Stomach (tissue), 9 donors: Measurements from ENCODE around the gene VPS9D1. TPM values are rescaled to one million over a fixed set of nuclear protein-coding genes. Genes with fewer than 3 reads are reported as not detected.

Experiments
- DNase-seq, 2 donors: peaks; one replicate each; pipeline versions ENCODE4 v3.0.0 to v3.0.0-alpha.2; 2013 to 2019
- H3K27ac ChIP-seq, 5 donors: fragments of 200-600 bp in 4 of 5; sonication (generic) in 4 of 5; one replicate each; pipeline ENCODE4 v1.5.1; 2013 to 2019; ENCODE audit warnings: mild to moderate bottlenecking in 1 of 5, moderate library complexity in 1 of 5
- H3K27me3 ChIP-seq, 3 donors: fragments of 200-600 bp; sonication (generic); one replicate each; pipeline ENCODE4 v1.5.1; 2017 to 2019; ENCODE audit warnings: mixed run types in 1 of 3
- H3K36me3 ChIP-seq, 4 donors: fragments of 200-600 bp; sonication (generic); 1 replicate in 3 of 4; 2 replicates in 1 of 4; pipeline ENCODE4 v1.5.1; 2016 to 2019
- H3K4me1 ChIP-seq, 4 donors: fragments of 200-600 bp; sonication (generic); one replicate each; pipeline ENCODE4 v1.5.1; 2016 to 2019
- H3K4me3 ChIP-seq, 4 donors: fragments of 200-600 bp; sonication (generic) in 3 of 4; one replicate each; pipeline ENCODE4 v1.5.1; 2016 to 2019; ENCODE audit warnings: mild to moderate bottlenecking in 1 of 4
- H3K9me3 ChIP-seq, 4 donors: fragments of 200-600 bp; sonication (generic); one replicate each; pipeline ENCODE4 v1.5.1; 2016 to 2019
- EP300 ChIP-seq: sonication (generic); formaldehyde crosslinking; IDR thresholded peaks from one replicate; pipeline ENCODE4 v1.6.1; 2017; ENCODE audit warnings: antibody characterized with exemption
- POLR2A ChIP-seq, 4 donors: fragments of 450-650 bp; IDR thresholded peaks; one replicate each; pipeline ENCODE4 v1.6.1; 2016; ENCODE audit warnings: antibody characterized with exemption in 4 of 4, control low read depth in 2 of 4, mild to moderate bottlenecking in 1 of 4, moderate library complexity in 1 of 4
- POLR2AphosphoS5 ChIP-seq, 3 donors: sonication (generic); formaldehyde crosslinking; IDR thresholded peaks; one replicate each; pipeline ENCODE4 v1.6.1; 2016; ENCODE audit warnings: antibody characterized with exemption in 3 of 3
- WGBS, 5 donors: extraction: QIAGEN DNeasy Blood & Tissue Kit in 3 of 5; methylation state at CpG; one replicate each; pipeline versions ENCODE4 v1.1.5 to v1.1.7; 2013 to 2018; 5-methylcytosine and 5-hydroxymethylcytosine counted together
- intact Hi-C: fragments of 100-400 bp; cut with DNase I; formaldehyde crosslinking; loops from one replicate; pipeline ENCODE4 v1.15.1; 2023; ENCODE audit warnings: low total_unique reads
- polyA plus RNA-seq, 3 donors: library from polyadenylated mRNA; stranded (reverse); fragments of 200-250 nt; gene quantifications; one replicate each; pipeline ENCODE4 v1.2.3, GENCODE V29; 2013
- total RNA-seq, 5 donors: library from RNA; depleted of rRNA; stranded (reverse); fragments of >200 nt; gene quantifications; one replicate each; pipeline versions ENCODE4 v1.1.0 to v1.2.3, GENCODE V29; 2014 to 2016
- TF ChIP-seq, protein P1 (sequence below), 7 experiments: fragments of 450-650 bp in 4 of 7; fragments of 200-600 bp in 3 of 7; sonication (generic) in 3 of 7; IDR thresholded peaks; one replicate each; pipeline ENCODE4 v1.5.1; 2016 to 2019; ENCODE audit warnings: antibody characterized with exemption in 7 of 7, control low read depth in 2 of 7, mild to moderate bottlenecking in 1 of 7
- donor health status: healthy with polysubstance abuse.
- donor health status: Bipolar disorder and iron deficiency.
- donor health status: healthy.

Gene VPS9D1
- total and polyA plus RNA-seq, 8 donors = 2.7 to 43.2 (median 8.8) TPM

DNA sequence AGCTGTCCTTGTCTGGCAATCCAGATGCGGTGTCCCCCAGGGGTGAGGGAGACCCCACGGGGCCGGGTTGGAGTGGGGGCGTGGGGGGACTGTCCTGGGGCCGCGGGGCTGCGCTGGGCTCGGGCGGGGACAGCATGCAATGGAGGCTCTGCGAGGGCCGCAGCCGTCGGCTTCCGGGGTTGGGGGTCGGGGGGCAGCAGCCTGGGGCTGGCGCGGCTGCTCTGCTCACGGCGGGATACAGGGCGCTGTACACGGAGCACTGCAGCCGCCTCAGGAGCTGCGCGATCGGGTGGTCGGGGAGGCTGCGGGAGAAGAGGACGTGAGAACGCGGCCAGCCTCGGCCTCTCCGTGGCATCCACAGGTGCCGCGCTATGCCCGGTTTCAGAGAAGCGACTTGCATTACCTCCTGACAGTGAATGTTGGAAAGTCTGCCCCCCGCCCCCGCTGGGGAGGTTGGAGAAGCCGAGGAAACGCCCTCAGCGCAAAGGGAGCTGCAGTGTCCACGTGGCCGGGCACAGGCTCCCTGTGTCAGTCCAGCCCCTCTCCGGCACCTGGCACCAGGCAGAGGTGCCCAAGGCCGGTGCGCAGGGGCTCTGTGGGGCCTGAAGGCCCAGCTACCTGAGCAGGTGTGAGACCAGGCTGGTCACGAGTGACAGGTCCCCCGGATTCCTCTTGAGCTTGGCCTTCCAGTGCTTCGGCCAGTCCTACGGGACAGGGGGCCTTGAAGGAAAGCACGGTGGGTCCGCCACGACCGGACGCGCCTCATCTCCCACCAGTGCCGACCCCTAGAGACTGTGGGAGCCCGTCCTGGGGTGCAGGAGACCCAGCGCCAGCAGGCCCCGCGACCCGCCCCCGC is 9.8 kb downstream of the VPS9D1 start:
- Histone ChIP-seq H3K27me3 (peaks cover 0 to 14% (median 7%) of the 10 kb centered on the region in 3 donors), H3K36me3 (peaks cover 0 to 32% (median 7%) of the 10 kb centered on the region in 4 donors), H3K4me3 (peak overlapping the region in 1 of 4 donors; percentile 55), H3K9me3 (no peaks in the 10 kb centered on the region), H3K4me1 (peaks cover 13 to 26% (median 18%) of the 10 kb centered on the region in 4 donors), H3K27ac (no peak overlapping the region)
- DNase-seq = no peak
- intact Hi-C loops = no loop called here
- 78 to 84% (median 79%) methylated on average over 49 to 63 of the region's 63 CpGs for WGBS, 5 donors
- TF ChIP-seq POLR2AphosphoS5 (IDR thresholded peaks at IDR 0.05) (no peak), EP300 (no peak), POLR2A (IDR thresholded peaks at IDR 0.05) (no peak)
- TF ChIP-seq, protein P1, sequence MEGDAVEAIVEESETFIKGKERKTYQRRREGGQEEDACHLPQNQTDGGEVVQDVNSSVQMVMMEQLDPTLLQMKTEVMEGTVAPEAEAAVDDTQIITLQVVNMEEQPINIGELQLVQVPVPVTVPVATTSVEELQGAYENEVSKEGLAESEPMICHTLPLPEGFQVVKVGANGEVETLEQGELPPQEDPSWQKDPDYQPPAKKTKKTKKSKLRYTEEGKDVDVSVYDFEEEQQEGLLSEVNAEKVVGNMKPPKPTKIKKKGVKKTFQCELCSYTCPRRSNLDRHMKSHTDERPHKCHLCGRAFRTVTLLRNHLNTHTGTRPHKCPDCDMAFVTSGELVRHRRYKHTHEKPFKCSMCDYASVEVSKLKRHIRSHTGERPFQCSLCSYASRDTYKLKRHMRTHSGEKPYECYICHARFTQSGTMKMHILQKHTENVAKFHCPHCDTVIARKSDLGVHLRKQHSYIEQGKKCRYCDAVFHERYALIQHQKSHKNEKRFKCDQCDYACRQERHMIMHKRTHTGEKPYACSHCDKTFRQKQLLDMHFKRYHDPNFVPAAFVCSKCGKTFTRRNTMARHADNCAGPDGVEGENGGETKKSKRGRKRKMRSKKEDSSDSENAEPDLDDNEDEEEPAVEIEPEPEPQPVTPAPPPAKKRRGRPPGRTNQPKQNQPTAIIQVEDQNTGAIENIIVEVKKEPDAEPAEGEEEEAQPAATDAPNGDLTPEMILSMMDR (IDR thresholded peaks at IDR 0.05) = no peak

DNA sequence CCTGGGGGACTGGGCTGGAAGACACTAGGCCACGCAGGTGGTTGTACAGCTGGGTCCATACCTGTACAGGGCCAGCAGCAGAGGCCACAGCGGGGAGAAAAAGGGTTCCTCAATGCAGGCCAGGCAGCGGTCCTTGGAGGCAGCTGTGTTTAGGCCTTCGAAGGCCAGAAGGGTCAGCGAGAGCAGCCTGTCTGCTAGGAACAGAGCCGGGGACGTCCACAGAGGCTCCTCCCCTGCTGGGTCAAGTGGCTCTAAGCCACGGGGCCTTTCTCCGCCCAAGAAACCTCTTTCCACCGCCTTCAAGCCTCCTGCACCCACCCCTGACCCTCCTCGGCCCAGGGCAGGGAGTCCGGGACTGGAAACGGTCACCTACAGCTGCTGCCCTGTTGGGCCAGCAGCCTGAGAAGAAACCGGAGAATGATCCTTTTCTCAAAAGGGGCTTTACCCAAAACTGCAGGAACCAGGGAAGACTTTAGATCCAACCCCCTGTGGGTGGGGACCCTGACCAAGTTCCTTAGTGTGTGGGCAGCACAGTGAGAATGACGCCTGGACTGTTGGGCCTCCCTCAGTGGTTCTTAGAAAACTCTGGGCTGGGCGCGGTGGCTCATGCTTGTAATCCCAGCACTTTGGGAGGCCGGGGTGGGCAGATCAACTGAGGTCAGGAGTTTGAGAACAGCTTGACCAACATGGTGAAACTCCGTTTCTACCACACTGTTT is 10.8 kb downstream of the VPS9D1 start:
- Histone ChIP-seq H3K27me3 (peaks cover 0 to 14% (median 7%) of the 10 kb centered on the region in 3 donors), H3K27ac (no peak overlapping the region), H3K36me3 (peaks cover 0 to 32% (median 5%) of the 10 kb centered on the region in 4 donors), H3K9me3 (no peaks in the 10 kb centered on the region), H3K4me1 (peaks cover 13 to 31% (median 21%) of the 10 kb centered on the region in 4 donors), H3K4me3 (no peak overlapping the region)
- 81 to 87% (median 85%) methylated on average over 15 to 19 of the region's 19 CpGs for WGBS, 5 donors
- DNase-seq = no peak
- intact Hi-C loops = loop anchor here (5.0 to 10.0 kb wide), 2 partner anchors 82 to 155 kb away; no protein-coding TSS in a partner anchor
- TF ChIP-seq POLR2AphosphoS5 (IDR thresholded peaks at IDR 0.05) = no peak
- TF ChIP-seq EP300 = no peak
- TF ChIP-seq POLR2A (IDR thresholded peaks at IDR 0.05) = no peak
- TF ChIP-seq, protein P1 (IDR thresholded peaks at IDR 0.05) = no peak

DNA sequence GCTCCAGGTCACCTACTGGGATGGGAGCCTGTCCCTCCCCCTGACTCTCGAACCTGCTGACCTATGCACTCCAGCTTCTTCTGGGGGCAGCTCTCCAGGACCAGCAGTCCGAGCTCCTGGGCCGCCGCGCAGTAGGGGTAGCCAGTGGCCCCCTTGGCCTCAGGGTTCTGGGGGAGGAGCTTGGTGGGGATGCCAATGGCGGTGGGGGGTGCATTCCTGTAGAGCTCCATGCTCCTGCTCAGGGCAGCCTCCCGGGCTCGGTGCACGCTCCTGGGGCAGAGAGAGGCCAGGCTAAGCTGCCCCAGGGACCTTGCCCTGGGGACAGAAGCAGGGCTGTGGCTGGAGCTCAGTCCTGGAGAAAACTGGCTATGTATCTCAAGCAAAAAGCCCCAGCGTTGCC is 11.5 kb downstream of the VPS9D1 start:
- DNase-seq = no peak
- H3K9me3 ChIP-seq = no peaks in the 10 kb centered on the region
- H3K36me3 ChIP-seq = peaks cover 0 to 32% (median 5%) of the 10 kb centered on the region in 4 donors
- H3K27ac ChIP-seq = no peak overlapping the region
- intact Hi-C loops = loop anchor here (5.0 to 10.0 kb wide), 2 partner anchors 83 to 156 kb away; no protein-coding TSS in a partner anchor
- H3K27me3 ChIP-seq = peaks cover 0 to 19% (median 7%) of the 10 kb centered on the region in 3 donors
- no peak overlapping the region for H3K4me3 ChIP-seq
- TF ChIP-seq POLR2AphosphoS5 (IDR thresholded peaks at IDR 0.05) = no peak
- TF ChIP-seq EP300 = no peak
- no peak for TF ChIP-seq POLR2A (IDR thresholded peaks at IDR 0.05)
- TF ChIP-seq, protein P1 (IDR thresholded peaks at IDR 0.05) = no peak
- WGBS, 5 donors = 88 to 95% (median 89%) methylated on average over 10 of the region's 10 CpGs; no CpG with 5 or more reads in 1 of the 5 donors
- H3K4me1 ChIP-seq = peaks cover 13 to 31% (median 21%) of the 10 kb centered on the region in 4 donors

DNA sequence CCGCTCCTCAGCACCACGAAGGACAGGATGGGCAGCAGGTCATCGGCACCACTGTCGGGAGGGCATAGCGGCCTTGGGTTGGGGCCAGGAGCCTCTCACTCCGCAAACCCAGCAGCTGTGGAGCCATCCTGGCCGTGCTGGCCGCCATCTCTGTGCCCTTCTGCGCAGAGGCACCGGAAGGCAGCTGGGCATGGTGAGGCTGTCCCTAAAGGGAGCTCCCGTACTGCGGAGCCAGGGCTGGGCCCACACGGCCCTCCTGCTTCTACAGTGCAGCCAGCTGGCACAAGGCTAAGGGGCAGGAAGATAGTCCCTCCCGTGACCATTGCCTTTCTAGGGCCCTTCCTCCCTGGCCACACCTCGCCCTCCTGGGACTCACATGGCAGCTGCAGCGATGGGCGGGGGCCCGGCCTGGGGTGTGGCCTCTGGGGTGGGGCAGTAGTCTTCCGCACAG is 12.2 kb downstream of the VPS9D1 start:
- Histone ChIP-seq H3K27ac (no peak overlapping the region), H3K4me3 (no peak overlapping the region), H3K36me3 (peaks cover 0 to 32% (median 5%) of the 10 kb centered on the region in 4 donors), H3K9me3 (no peaks in the 10 kb centered on the region), H3K4me1 (peaks cover 13 to 31% (median 21%) of the 10 kb centered on the region in 4 donors), H3K27me3 (peaks cover 0 to 21% (median 7%) of the 10 kb centered on the region in 3 donors)
- no peak for DNase-seq
- intact Hi-C loops = loop anchor here (5.0 to 10.0 kb wide), 2 partner anchors 84 to 156 kb away; no protein-coding TSS in a partner anchor
- WGBS, 5 donors = 82 to 95% (median 87%) methylated on average over 13 to 19 of the region's 19 CpGs
- TF ChIP-seq EP300 (no peak), POLR2AphosphoS5 (IDR thresholded peaks at IDR 0.05) (no peak), POLR2A (IDR thresholded peaks at IDR 0.05) (no peak)
- TF ChIP-seq, protein P1 (IDR thresholded peaks at IDR 0.05) = no peak
